Retinal pigment epithelial cell (primary cell): ENCODE data around the gene LRRC55.
A peak's percentile ranks its signal among the peaks of the same experiment; 100 is the strongest.

Experiments
- DNase-seq: peaks from one replicate; pipeline ENCODE4 v3.0.0-alpha.2; 2010; ENCODE audit warnings: low read depth
- H3K4me3 ChIP-seq: 2 replicates; pipeline ENCODE4 v1.5.1; 2011; ENCODE audit warnings: mild to moderate bottlenecking, low read length, control low read depth, moderate library complexity
- CTCF ChIP-seq: conservative IDR thresholded peaks from 2 replicates; pipeline ENCODE4 v1.5.1; 2011; ENCODE audit warnings: low read depth, low read length, control low read depth, inconsistent platforms

LRRC55 gene

GRCh38 chr11:57200917-57201316 is 19.2 kb downstream of the LRRC55 start:
- DNase-seq, result no peak
- H3K4me3 ChIP-seq, result no peak overlapping the region
- no peak for TF ChIP-seq CTCF

- H3K4me3 ChIP-seq, result no peak overlapping the region
- DNase-seq, result no peak
- TF ChIP-seq CTCF, result no peak
Observed at GRCh38 chr11:57202281-57202680, 20.5 kb downstream of the LRRC55 start.

- no peak for TF ChIP-seq CTCF
- no peak overlapping the region for H3K4me3 ChIP-seq
- DNase-seq, result no peak
Observed at GRCh38 chr11:57203359-57203758, 21.6 kb downstream of the LRRC55 start.

GRCh38 chr11:57203882-57204480 is 22.2 kb downstream of the LRRC55 start:
- H3K4me3 ChIP-seq, result no peak overlapping the region
- no peak for DNase-seq
- TF ChIP-seq CTCF, result no peak

- H3K4me3 ChIP-seq, result no peak overlapping the region
- DNase-seq, result no peak
- TF ChIP-seq CTCF, result peak; percentile 26
Observed at GRCh38 chr11:57205041-57205641, 23.4 kb downstream of the LRRC55 start.

- DNase-seq, result no peak
- H3K4me3 ChIP-seq, result no peak overlapping the region
- no peak for TF ChIP-seq CTCF
Observed at GRCh38 chr11:57207168-57207567, 25.4 kb downstream of the LRRC55 start.

GRCh38 chr11:57210781-57211180 is 29.0 kb downstream of the LRRC55 start:
- no peak for DNase-seq
- no peak for TF ChIP-seq CTCF
- no peak overlapping the region for H3K4me3 ChIP-seq
